ENCODE results near the gene HAAO. TPM values are rescaled to one million over a fixed set of nuclear protein-coding genes. Genes with fewer than 3 reads are reported as not detected.

The HAAO gene
- total and polyA plus RNA-seq, 2 donors (not counting 3 experiments of a cell fraction or from before 2014, with no cell fraction given), result 0.82 to 1.1 TPM

GRCh38 chr2:42786561-42787345 is 5.6 kb downstream of the HAAO start:
- H2AFZ ChIP-seq (ENCODE audit: low read depth, low read length), result no peak overlapping the region
- DNase-seq (ENCODE audit: low read depth, low spot score) (no peak), FAIRE-seq (no peak)
- dilution Hi-C loops (cut with MboI; ENCODE audit: extremely low pct_ligation_motif_present, low sequenced_read_pairs) (no loop called here), intact Hi-C loops (cut with micrococcal nuclease) (no loop called here)
- no peaks in the 10 kb centered on the region for H3K4me1 ChIP-seq (ENCODE audit: control insufficient read depth, extremely low read depth, insufficient read depth, low read length)
- CTCF ChIA-PET, result no interaction called here
- H3K27me3 ChIP-seq (ENCODE audit: control insufficient read depth in 2 of 2, insufficient read depth in 2 of 2, low read length in 2 of 2), result peaks cover under 1 to 6% of the 10 kb centered on the region in 2 experiments
- no peaks in the 10 kb centered on the region for H3K9me1 ChIP-seq (replicated peaks; ENCODE audit: control insufficient read depth, extremely low read depth, insufficient read depth, low read length)
- H3K9ac ChIP-seq (replicated peaks; ENCODE audit: extremely low read depth, insufficient read depth, low read length), result no peak overlapping the region
- no peaks in the 10 kb centered on the region for H3K9me3 ChIP-seq (replicated peaks; ENCODE audit: control insufficient read depth, insufficient read depth, low read length)
- BruUV-seq (replicated peaks), result no TSS peak
- H3K36me3 ChIP-seq (ENCODE audit: control insufficient read depth in 2 of 2, extremely low read depth in 1 of 2, insufficient read depth in 2 of 2, low read length in 2 of 2), result no peaks in the 10 kb centered on the region
- POLR2A ChIA-PET, result no interaction called here
- TF ChIP-seq CTCF (IDR thresholded peaks at IDR 0.05; ENCODE audit: extremely low read depth in 1 of 2, insufficient read depth in 1 of 2, low read depth in 1 of 2, low read length in 2 of 2), result no peak
- TF ChIP-seq EZH2 (IDR thresholded peaks at IDR 0.05; ENCODE audit: borderline replicate concordance, low read depth, low read length, severe bottlenecking), result no peak
- no peak for TF ChIP-seq MYC (IDR thresholded peaks at IDR 0.05; ENCODE audit: low read depth, low read length)
- no peak for TF ChIP-seq GATA2 (IDR thresholded peaks at IDR 0.05; ENCODE audit: insufficient read depth, insufficient read length, low read depth, low read length)
- no peak for TF ChIP-seq MAX (IDR thresholded peaks at IDR 0.05; ENCODE audit: insufficient read depth, insufficient read length)
- no peak for TF ChIP-seq POLR2AphosphoS5 (IDR thresholded peaks at IDR 0.05; ENCODE audit: insufficient read depth, low read depth, low read length)
- no peak for TF ChIP-seq JUN (IDR thresholded peaks at IDR 0.05; ENCODE audit: borderline replicate concordance, insufficient read depth, insufficient read length, low read depth)
- no peak for TF ChIP-seq POLR2A (IDR thresholded peaks at IDR 0.05; ENCODE audit: low read depth, low read length)
- no peaks in the 10 kb centered on the region for H3K79me2 ChIP-seq (ENCODE audit: control insufficient read depth, insufficient read depth, low read length)
- H3K27ac ChIP-seq (ENCODE audit: insufficient read depth, low read depth, low read length), result no peak overlapping the region
- H4K20me1 ChIP-seq (replicated peaks; ENCODE audit: control insufficient read depth, extremely low read depth, insufficient read depth, low read length), result no peaks in the 10 kb centered on the region
- H3K4me3 ChIP-seq (replicated peaks in 1 of 3; ENCODE audit: insufficient read depth in 1 of 3, low read depth in 1 of 3, low read length in 3 of 3), result no peak overlapping the region
- H3K4me2 ChIP-seq (ENCODE audit: insufficient read depth, low read length), result no peak overlapping the region
